SK-N-SH (cell line): ENCODE data around the gene MTCP1.

ENCODE experiments used
- CHD2 ChIP-seq: fragments of 150-350 bp; IDR thresholded peaks from 2 replicates; pipeline ENCODE4 v1.6.1; 2018; ENCODE audit warnings: low read length; ENCODE audit not compliant: partially characterized antibody
- FOXM1 ChIP-seq: IDR thresholded peaks from 2 replicates; pipeline ENCODE4 v1.4.0; 2012; ENCODE audit warnings: low read depth, mild to moderate bottlenecking
- NFIC ChIP-seq: IDR thresholded peaks from 2 replicates; pipeline ENCODE4 v1.4.0; 2012; ENCODE audit warnings: borderline replicate concordance
- NRF1 ChIP-seq: IDR thresholded peaks from 2 replicates; pipeline ENCODE4 v1.6.1; 2012; ENCODE audit warnings: low read depth, mild to moderate bottlenecking, low read length
- POLR2AphosphoS5 ChIP-seq: IDR thresholded peaks from 2 replicates; pipeline ENCODE4 v1.6.1; 2012; ENCODE audit warnings: low read depth, low read length
- RAD21 ChIP-seq: IDR thresholded peaks from 2 replicates; pipeline ENCODE4 v1.6.1; 2012; ENCODE audit warnings: mild to moderate bottlenecking, low read length
- RFX5 ChIP-seq: IDR thresholded peaks from 2 replicates; pipeline ENCODE4 v1.6.1; 2012; ENCODE audit warnings: mild to moderate bottlenecking, improper control_type of control experiment, low read length
- SIN3A ChIP-seq: IDR thresholded peaks from 2 replicates; pipeline ENCODE4 v1.6.1; 2012; ENCODE audit warnings: low read depth, mild to moderate bottlenecking, low read length, moderate library complexity, borderline replicate concordance
- SMC3 ChIP-seq: IDR thresholded peaks from 2 replicates; pipeline ENCODE4 v1.6.1; 2012; ENCODE audit warnings: low read depth, low read length, improper control_type of control experiment
- TAF1 ChIP-seq: IDR thresholded peaks from 2 replicates; pipeline ENCODE4 v1.6.1; 2012; ENCODE audit warnings: low read depth, mild to moderate bottlenecking, low read length, moderate library complexity, borderline replicate concordance
- TEAD4 ChIP-seq: IDR thresholded peaks from 2 replicates; pipeline ENCODE4 v1.4.0; 2012; ENCODE audit warnings: mild to moderate bottlenecking, borderline replicate concordance; ENCODE audit not compliant: insufficient read depth
- TF ChIP-seq, protein P1 (sequence below): fragments of 150-350 bp; IDR thresholded peaks from 2 replicates; pipeline ENCODE4 v1.6.1; 2017; ENCODE audit warnings: antibody characterized with exemption, low read length, low read depth, borderline replicate concordance
- TF ChIP-seq, protein P2 (sequence below): fragments of 200-600 bp; sonication (generic); IDR thresholded peaks from 2 replicates; pipeline ENCODE4 v1.6.1; 2017; ENCODE audit warnings: antibody characterized with exemption, mild to moderate bottlenecking, moderate library complexity
- TF ChIP-seq, protein P3 (sequence below): IDR thresholded peaks from 2 replicates; pipeline ENCODE4; 2012

DNA sequence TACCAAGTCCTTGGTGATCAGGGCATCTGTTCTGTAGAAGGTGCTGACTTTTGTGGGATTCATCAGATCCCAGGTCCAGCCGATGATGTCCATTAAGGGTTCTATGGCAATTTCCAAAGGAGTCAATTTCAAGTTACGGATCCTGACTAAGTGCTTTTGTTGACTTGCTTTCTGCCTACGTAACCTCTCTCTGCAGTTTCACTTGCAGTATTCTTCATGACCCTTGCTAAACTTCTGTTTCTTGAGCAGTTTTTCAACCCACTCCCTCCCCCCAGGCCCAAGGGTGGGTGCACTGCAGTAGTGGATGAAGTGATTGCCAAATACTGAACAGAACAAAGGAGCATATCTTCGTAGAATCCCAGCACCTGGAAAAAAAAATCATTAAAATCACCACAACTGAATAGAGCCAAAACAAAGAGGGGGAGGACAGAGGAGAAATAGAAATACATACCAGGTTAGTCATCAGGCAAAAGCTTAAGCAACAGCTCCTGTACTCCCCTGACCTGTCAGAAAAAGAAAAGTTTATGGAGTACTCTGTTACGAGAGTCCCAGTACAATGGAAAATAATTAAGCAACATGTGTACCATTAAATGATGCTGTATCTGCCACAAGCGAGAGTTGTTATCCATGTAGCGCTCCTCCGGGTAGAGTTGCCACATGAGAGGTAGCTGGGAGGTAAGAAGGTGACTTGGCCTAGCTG lies 5.8 kb downstream of the MTCP1 start:
- TF ChIP-seq, protein P1, sequence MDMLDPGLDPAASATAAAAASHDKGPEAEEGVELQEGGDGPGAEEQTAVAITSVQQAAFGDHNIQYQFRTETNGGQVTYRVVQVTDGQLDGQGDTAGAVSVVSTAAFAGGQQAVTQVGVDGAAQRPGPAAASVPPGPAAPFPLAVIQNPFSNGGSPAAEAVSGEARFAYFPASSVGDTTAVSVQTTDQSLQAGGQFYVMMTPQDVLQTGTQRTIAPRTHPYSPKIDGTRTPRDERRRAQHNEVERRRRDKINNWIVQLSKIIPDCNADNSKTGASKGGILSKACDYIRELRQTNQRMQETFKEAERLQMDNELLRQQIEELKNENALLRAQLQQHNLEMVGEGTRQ, result no peak
- no peak for TF ChIP-seq RFX5
- TF ChIP-seq TEAD4, result no peak
- TF ChIP-seq, protein P2, sequence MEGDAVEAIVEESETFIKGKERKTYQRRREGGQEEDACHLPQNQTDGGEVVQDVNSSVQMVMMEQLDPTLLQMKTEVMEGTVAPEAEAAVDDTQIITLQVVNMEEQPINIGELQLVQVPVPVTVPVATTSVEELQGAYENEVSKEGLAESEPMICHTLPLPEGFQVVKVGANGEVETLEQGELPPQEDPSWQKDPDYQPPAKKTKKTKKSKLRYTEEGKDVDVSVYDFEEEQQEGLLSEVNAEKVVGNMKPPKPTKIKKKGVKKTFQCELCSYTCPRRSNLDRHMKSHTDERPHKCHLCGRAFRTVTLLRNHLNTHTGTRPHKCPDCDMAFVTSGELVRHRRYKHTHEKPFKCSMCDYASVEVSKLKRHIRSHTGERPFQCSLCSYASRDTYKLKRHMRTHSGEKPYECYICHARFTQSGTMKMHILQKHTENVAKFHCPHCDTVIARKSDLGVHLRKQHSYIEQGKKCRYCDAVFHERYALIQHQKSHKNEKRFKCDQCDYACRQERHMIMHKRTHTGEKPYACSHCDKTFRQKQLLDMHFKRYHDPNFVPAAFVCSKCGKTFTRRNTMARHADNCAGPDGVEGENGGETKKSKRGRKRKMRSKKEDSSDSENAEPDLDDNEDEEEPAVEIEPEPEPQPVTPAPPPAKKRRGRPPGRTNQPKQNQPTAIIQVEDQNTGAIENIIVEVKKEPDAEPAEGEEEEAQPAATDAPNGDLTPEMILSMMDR, result no peak
- no peak for TF ChIP-seq NRF1
- TF ChIP-seq SMC3, result no peak
- TF ChIP-seq POLR2AphosphoS5, result no peak
- TF ChIP-seq NFIC, result no peak
- no peak for TF ChIP-seq SIN3A
- TF ChIP-seq, protein P3, sequence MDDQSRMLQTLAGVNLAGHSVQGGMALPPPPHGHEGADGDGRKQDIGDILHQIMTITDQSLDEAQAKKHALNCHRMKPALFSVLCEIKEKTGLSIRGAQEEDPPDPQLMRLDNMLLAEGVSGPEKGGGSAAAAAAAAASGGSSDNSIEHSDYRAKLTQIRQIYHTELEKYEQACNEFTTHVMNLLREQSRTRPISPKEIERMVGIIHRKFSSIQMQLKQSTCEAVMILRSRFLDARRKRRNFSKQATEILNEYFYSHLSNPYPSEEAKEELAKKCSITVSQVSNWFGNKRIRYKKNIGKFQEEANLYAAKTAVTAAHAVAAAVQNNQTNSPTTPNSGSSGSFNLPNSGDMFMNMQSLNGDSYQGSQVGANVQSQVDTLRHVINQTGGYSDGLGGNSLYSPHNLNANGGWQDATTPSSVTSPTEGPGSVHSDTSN, result no peak
- no peak for TF ChIP-seq CHD2
- TF ChIP-seq FOXM1, result no peak
- no peak for TF ChIP-seq RAD21
- TF ChIP-seq TAF1, result no peak
